ENCODE results near the gene CLDN12.

The CLDN12 gene

GRCh38 chr7:90401989-90402388, 1.3 kb upstream of the CLDN12 start:
- Histone ChIP-seq H2AFZ (ENCODE audit: insufficient read depth, low read length, poor library complexity) (no peak overlapping the region), H3K79me1 (ENCODE audit: low read length) (peaks cover 5% of the 10 kb centered on the region), H3K4ac (ENCODE audit: low read depth, low read length) (no peak overlapping the region), H4K8ac (ENCODE audit: low read depth, low read length) (no peak overlapping the region), H2AK5ac (ENCODE audit: low read length) (no peak overlapping the region), H3K27me3 (ENCODE audit: insufficient read depth, low read length) (no peaks in the 10 kb centered on the region), H4K91ac (ENCODE audit: low read depth, low read length) (no peak overlapping the region), H2BK5ac (ENCODE audit: low read depth, low read length, poor library complexity) (no peak overlapping the region), H3K36me3 (ENCODE audit: control insufficient read depth in 1 of 2, insufficient read depth in 2 of 2, low read length in 2 of 2) (peaks cover 5% of the 10 kb centered on the region in 2 experiments), H2BK12ac (ENCODE audit: low read length) (no peak overlapping the region), H3K9me3 (ENCODE audit: insufficient read depth, low read depth, low read length) (no peaks in the 10 kb centered on the region), H3K18ac (ENCODE audit: low read length) (no peak overlapping the region), H3K4me3 (ENCODE audit: low read depth, low read length) (no peak overlapping the region), H3K14ac (ENCODE audit: low read length) (no peak overlapping the region), H3K9ac (ENCODE audit: low read length) (no peak overlapping the region), H3K27ac (ENCODE audit: low read depth, low read length) (no peak overlapping the region), H3K4me2 (ENCODE audit: low read length) (no peak overlapping the region), H3K23ac (ENCODE audit: low read length) (no peak overlapping the region), H3K4me1 (ENCODE audit: control insufficient read depth in 1 of 2, insufficient read depth in 2 of 2, low read length in 2 of 2) (no peaks in the 10 kb centered on the region), H2BK120ac (ENCODE audit: insufficient read depth, low read length, poor library complexity) (no peak overlapping the region), H4K12ac (ENCODE audit: low read depth, low read length) (no peak overlapping the region), H3K79me2 (ENCODE audit: control insufficient read depth, insufficient read depth, low read length, poor library complexity) (no peaks in the 10 kb centered on the region)
- DNase-seq = no peak
- WGBS (ENCODE audit: extremely low coverage, insufficient coverage, insufficient read length) = no CpG with 5 or more reads among the region's 4 CpGs

- no CpG with 5 or more reads among the region's 1 CpG for WGBS (ENCODE audit: extremely low coverage, insufficient coverage, insufficient read length)
- H3K18ac ChIP-seq (ENCODE audit: low read length) = no peak overlapping the region
- H3K79me2 ChIP-seq (ENCODE audit: control insufficient read depth, insufficient read depth, low read length, poor library complexity) = no peaks in the 10 kb centered on the region
- no peaks in the 10 kb centered on the region for H3K9me3 ChIP-seq (ENCODE audit: insufficient read depth, low read depth, low read length)
- H2BK120ac ChIP-seq (ENCODE audit: insufficient read depth, low read length, poor library complexity) = no peak overlapping the region
- no peak overlapping the region for H2BK5ac ChIP-seq (ENCODE audit: low read depth, low read length, poor library complexity)
- no peak overlapping the region for H3K9ac ChIP-seq (ENCODE audit: low read length)
- H3K23ac ChIP-seq (ENCODE audit: low read length) = no peak overlapping the region
- peaks cover 5% of the 10 kb centered on the region for H3K79me1 ChIP-seq (ENCODE audit: low read length)
- H2BK12ac ChIP-seq (ENCODE audit: low read length) = no peak overlapping the region
- H3K4me2 ChIP-seq (ENCODE audit: low read length) = peak overlapping the region; percentile 81
- H4K8ac ChIP-seq (ENCODE audit: low read depth, low read length) = peak overlapping the region; percentile 85
- H2AFZ ChIP-seq (ENCODE audit: insufficient read depth, low read length, poor library complexity) = no peak overlapping the region
- no peaks in the 10 kb centered on the region for H3K27me3 ChIP-seq (ENCODE audit: insufficient read depth, low read length)
- H3K4me3 ChIP-seq (ENCODE audit: low read depth, low read length) = no peak overlapping the region
- no peak overlapping the region for H4K91ac ChIP-seq (ENCODE audit: low read depth, low read length)
- no peak for DNase-seq
- peaks cover 5% of the 10 kb centered on the region in 2 experiments for H3K36me3 ChIP-seq (ENCODE audit: control insufficient read depth in 1 of 2, insufficient read depth in 2 of 2, low read length in 2 of 2)
- no peak overlapping the region for H2AK5ac ChIP-seq (ENCODE audit: low read length)
- H3K4me1 ChIP-seq (ENCODE audit: control insufficient read depth in 1 of 2, insufficient read depth in 2 of 2, low read length in 2 of 2) = no peaks in the 10 kb centered on the region
- H3K14ac ChIP-seq (ENCODE audit: low read length) = no peak overlapping the region
- H3K27ac ChIP-seq (ENCODE audit: low read depth, low read length) = no peak overlapping the region
- H3K4ac ChIP-seq (ENCODE audit: low read depth, low read length) = no peak overlapping the region
- peak overlapping the region; percentile 70 for H4K12ac ChIP-seq (ENCODE audit: low read depth, low read length)
Observed at GRCh38 chr7:90402785-90403173, 482 bp upstream of the CLDN12 start.

- H2BK5ac ChIP-seq (ENCODE audit: low read depth, low read length, poor library complexity) = no peak overlapping the region
- no peak for DNase-seq
- no peak overlapping the region for H4K12ac ChIP-seq (ENCODE audit: low read depth, low read length)
- no peak overlapping the region for H3K4me2 ChIP-seq (ENCODE audit: low read length)
- peaks cover 7 to 13% of the 10 kb centered on the region in 2 experiments for H3K36me3 ChIP-seq (ENCODE audit: control insufficient read depth in 1 of 2, insufficient read depth in 2 of 2, low read length in 2 of 2)
- H3K4me1 ChIP-seq (ENCODE audit: control insufficient read depth in 1 of 2, insufficient read depth in 2 of 2, low read length in 2 of 2) = no peaks in the 10 kb centered on the region
- H2BK120ac ChIP-seq (ENCODE audit: insufficient read depth, low read length, poor library complexity) = no peak overlapping the region
- H3K9ac ChIP-seq (ENCODE audit: low read length) = no peak overlapping the region
- no peak overlapping the region for H3K23ac ChIP-seq (ENCODE audit: low read length)
- H3K79me2 ChIP-seq (ENCODE audit: control insufficient read depth, insufficient read depth, low read length, poor library complexity) = no peaks in the 10 kb centered on the region
- H3K14ac ChIP-seq (ENCODE audit: low read length) = no peak overlapping the region
- H2BK12ac ChIP-seq (ENCODE audit: low read length) = no peak overlapping the region
- H3K27ac ChIP-seq (ENCODE audit: low read depth, low read length) = no peak overlapping the region
- H3K4me3 ChIP-seq (ENCODE audit: low read depth, low read length) = no peak overlapping the region
- H4K8ac ChIP-seq (ENCODE audit: low read depth, low read length) = no peak overlapping the region
- H3K4ac ChIP-seq (ENCODE audit: low read depth, low read length) = no peak overlapping the region
- 100% methylated on average over 1 of the region's 4 CpGs for WGBS (ENCODE audit: extremely low coverage, insufficient coverage, insufficient read length)
- no peaks in the 10 kb centered on the region for H3K9me3 ChIP-seq (ENCODE audit: insufficient read depth, low read depth, low read length)
- peaks cover 5% of the 10 kb centered on the region for H3K79me1 ChIP-seq (ENCODE audit: low read length)
- no peak overlapping the region for H2AK5ac ChIP-seq (ENCODE audit: low read length)
- no peak overlapping the region for H2AFZ ChIP-seq (ENCODE audit: insufficient read depth, low read length, poor library complexity)
- H3K27me3 ChIP-seq (ENCODE audit: insufficient read depth, low read length) = no peaks in the 10 kb centered on the region
- H3K18ac ChIP-seq (ENCODE audit: low read length) = no peak overlapping the region
- H4K91ac ChIP-seq (ENCODE audit: low read depth, low read length) = no peak overlapping the region
Observed at GRCh38 chr7:90404777-90405176, 1.5 kb downstream of the CLDN12 start.

GRCh38 chr7:90407484-90407821, 4.2 kb downstream of the CLDN12 start:
- Histone ChIP-seq H3K4me3 (ENCODE audit: low read depth, low read length) (no peak overlapping the region), H3K9me3 (ENCODE audit: insufficient read depth, low read depth, low read length) (no peaks in the 10 kb centered on the region), H3K4me1 (ENCODE audit: control insufficient read depth in 1 of 2, insufficient read depth in 2 of 2, low read length in 2 of 2) (no peaks in the 10 kb centered on the region), H3K18ac (ENCODE audit: low read length) (no peak overlapping the region), H3K79me2 (ENCODE audit: control insufficient read depth, insufficient read depth, low read length, poor library complexity) (no peaks in the 10 kb centered on the region), H3K4me2 (ENCODE audit: low read length) (no peak overlapping the region), H2BK5ac (ENCODE audit: low read depth, low read length, poor library complexity) (no peak overlapping the region), H3K14ac (ENCODE audit: low read length) (no peak overlapping the region), H3K9ac (ENCODE audit: low read length) (no peak overlapping the region), H4K91ac (ENCODE audit: low read depth, low read length) (no peak overlapping the region), H4K12ac (ENCODE audit: low read depth, low read length) (no peak overlapping the region), H2AFZ (ENCODE audit: insufficient read depth, low read length, poor library complexity) (no peak overlapping the region), H2BK12ac (ENCODE audit: low read length) (no peak overlapping the region), H3K27ac (ENCODE audit: low read depth, low read length) (no peak overlapping the region), H3K27me3 (ENCODE audit: insufficient read depth, low read length) (no peaks in the 10 kb centered on the region), H3K23ac (ENCODE audit: low read length) (no peak overlapping the region), H3K4ac (ENCODE audit: low read depth, low read length) (no peak overlapping the region), H3K36me3 (ENCODE audit: control insufficient read depth in 1 of 2, insufficient read depth in 2 of 2, low read length in 2 of 2) (peaks cover 8 to 13% of the 10 kb centered on the region in 2 experiments), H4K8ac (ENCODE audit: low read depth, low read length) (no peak overlapping the region), H2BK120ac (ENCODE audit: insufficient read depth, low read length, poor library complexity) (no peak overlapping the region), H2AK5ac (ENCODE audit: low read length) (no peak overlapping the region), H3K79me1 (ENCODE audit: low read length) (peaks cover 5% of the 10 kb centered on the region)
- DNase-seq = no peak
- no CpG with 5 or more reads among the region's 1 CpG for WGBS (ENCODE audit: extremely low coverage, insufficient coverage, insufficient read length)

Data from trophoblast cell (in vitro differentiated cells and primary cell).